ENCODE data around the gene GGT1. TPM values are rescaled to one million over a fixed set of nuclear protein-coding genes. Genes with fewer than 3 reads are reported as not detected.
"Not testable (repeated sequence)": the region's sequence is repeated elsewhere in the genome, so short reads cannot be mapped to it uniquely, and the experiment has no call there.

Gene GGT1
- polyA plus RNA-seq, 1 donor (not counting 4 experiments of a cell fraction or from before 2014, with no cell fraction given) = 5.8 TPM

GRCh38 chr22:24649371-24649770 is 46.4 kb downstream of the GGT1 start:
- H3K27ac ChIP-seq (ENCODE audit: control insufficient read depth, insufficient read depth, low read length); H3K4me3 ChIP-seq (ENCODE audit: control insufficient read depth in 2 of 3, extremely low read depth in 1 of 3, insufficient read depth in 2 of 3, low read depth in 1 of 3, low read length in 3 of 3); H3K4me2 ChIP-seq (ENCODE audit: control insufficient read depth, extremely low read depth, insufficient read depth, low read depth, low read length); H3K4me1 ChIP-seq (ENCODE audit: control insufficient read depth, extremely low read depth, insufficient read depth, low read length); FAIRE-seq; H3K27me3 ChIP-seq (ENCODE audit: control insufficient read depth, extremely low read depth, insufficient read depth, low read length); H3K36me3 ChIP-seq (ENCODE audit: control insufficient read depth in 2 of 2, extremely low read depth in 1 of 2, insufficient read depth in 2 of 2, low read length in 2 of 2); H3K79me2 ChIP-seq (ENCODE audit: control insufficient read depth, insufficient read depth, low read length); DNase-seq (ENCODE audit: low read depth, low spot score); H2AFZ ChIP-seq (ENCODE audit: control insufficient read depth, low read length); H4K20me1 ChIP-seq (ENCODE audit: control insufficient read depth, extremely low read depth, insufficient read depth, low read length); H3K9me3 ChIP-seq (ENCODE audit: control insufficient read depth, low read depth, low read length); dilution Hi-C loops (cut with MboI; ENCODE audit: extremely low pct_ligation_motif_present, low sequenced_read_pairs); H3K9me1 ChIP-seq (ENCODE audit: control insufficient read depth, extremely low read depth, insufficient read depth, low read length); H3K9ac ChIP-seq (ENCODE audit: control insufficient read depth, extremely low read depth, insufficient read depth, low read length): not testable (repeated sequence)

GRCh38 chr22:24650884-24651283 is 47.9 kb downstream of the GGT1 start:
- H2AFZ ChIP-seq (ENCODE audit: control insufficient read depth, low read length); dilution Hi-C loops (cut with MboI; ENCODE audit: extremely low pct_ligation_motif_present, low sequenced_read_pairs); H4K20me1 ChIP-seq (ENCODE audit: control insufficient read depth, extremely low read depth, insufficient read depth, low read length); H3K9ac ChIP-seq (ENCODE audit: control insufficient read depth, extremely low read depth, insufficient read depth, low read length); H3K9me3 ChIP-seq (ENCODE audit: control insufficient read depth, low read depth, low read length); H3K36me3 ChIP-seq (ENCODE audit: control insufficient read depth in 2 of 2, extremely low read depth in 1 of 2, insufficient read depth in 2 of 2, low read length in 2 of 2); DNase-seq (ENCODE audit: low read depth, low spot score); H3K4me1 ChIP-seq (ENCODE audit: control insufficient read depth, extremely low read depth, insufficient read depth, low read length); H3K4me2 ChIP-seq (ENCODE audit: control insufficient read depth, extremely low read depth, insufficient read depth, low read depth, low read length); FAIRE-seq; H3K4me3 ChIP-seq (ENCODE audit: control insufficient read depth in 2 of 3, extremely low read depth in 1 of 3, insufficient read depth in 2 of 3, low read depth in 1 of 3, low read length in 3 of 3); H3K79me2 ChIP-seq (ENCODE audit: control insufficient read depth, insufficient read depth, low read length); H3K27me3 ChIP-seq (ENCODE audit: control insufficient read depth, extremely low read depth, insufficient read depth, low read length); H3K27ac ChIP-seq (ENCODE audit: control insufficient read depth, insufficient read depth, low read length); H3K9me1 ChIP-seq (ENCODE audit: control insufficient read depth, extremely low read depth, insufficient read depth, low read length): not testable (repeated sequence)

- FAIRE-seq; H3K79me2 ChIP-seq (ENCODE audit: control insufficient read depth, insufficient read depth, low read length); H3K27ac ChIP-seq (ENCODE audit: control insufficient read depth, insufficient read depth, low read length); H3K36me3 ChIP-seq (ENCODE audit: control insufficient read depth in 2 of 2, extremely low read depth in 1 of 2, insufficient read depth in 2 of 2, low read length in 2 of 2); dilution Hi-C loops (cut with MboI; ENCODE audit: extremely low pct_ligation_motif_present, low sequenced_read_pairs); H3K9me3 ChIP-seq (ENCODE audit: control insufficient read depth, low read depth, low read length); H3K4me1 ChIP-seq (ENCODE audit: control insufficient read depth, extremely low read depth, insufficient read depth, low read length); H2AFZ ChIP-seq (ENCODE audit: control insufficient read depth, low read length); H3K4me2 ChIP-seq (ENCODE audit: control insufficient read depth, extremely low read depth, insufficient read depth, low read depth, low read length); H3K4me3 ChIP-seq (ENCODE audit: control insufficient read depth in 2 of 3, extremely low read depth in 1 of 3, insufficient read depth in 2 of 3, low read depth in 1 of 3, low read length in 3 of 3); H3K9ac ChIP-seq (ENCODE audit: control insufficient read depth, extremely low read depth, insufficient read depth, low read length); H3K27me3 ChIP-seq (ENCODE audit: control insufficient read depth, extremely low read depth, insufficient read depth, low read length); H4K20me1 ChIP-seq (ENCODE audit: control insufficient read depth, extremely low read depth, insufficient read depth, low read length); DNase-seq (ENCODE audit: low read depth, low spot score); H3K9me1 ChIP-seq (ENCODE audit: control insufficient read depth, extremely low read depth, insufficient read depth, low read length): not testable (repeated sequence)
Measured at GRCh38 chr22:24665395-24665794, 62.4 kb downstream of the GGT1 start.

- H3K4me1 ChIP-seq (ENCODE audit: control insufficient read depth, extremely low read depth, insufficient read depth, low read length); H3K9me3 ChIP-seq (ENCODE audit: control insufficient read depth, low read depth, low read length); H3K9me1 ChIP-seq (ENCODE audit: control insufficient read depth, extremely low read depth, insufficient read depth, low read length); H4K20me1 ChIP-seq (ENCODE audit: control insufficient read depth, extremely low read depth, insufficient read depth, low read length); FAIRE-seq; H3K27ac ChIP-seq (ENCODE audit: control insufficient read depth, insufficient read depth, low read length); H2AFZ ChIP-seq (ENCODE audit: control insufficient read depth, low read length); H3K36me3 ChIP-seq (ENCODE audit: control insufficient read depth in 2 of 2, extremely low read depth in 1 of 2, insufficient read depth in 2 of 2, low read length in 2 of 2); H3K79me2 ChIP-seq (ENCODE audit: control insufficient read depth, insufficient read depth, low read length); H3K9ac ChIP-seq (ENCODE audit: control insufficient read depth, extremely low read depth, insufficient read depth, low read length); H3K4me2 ChIP-seq (ENCODE audit: control insufficient read depth, extremely low read depth, insufficient read depth, low read depth, low read length); dilution Hi-C loops (cut with MboI; ENCODE audit: extremely low pct_ligation_motif_present, low sequenced_read_pairs); DNase-seq (ENCODE audit: low read depth, low spot score); H3K27me3 ChIP-seq (ENCODE audit: control insufficient read depth, extremely low read depth, insufficient read depth, low read length); H3K4me3 ChIP-seq (ENCODE audit: control insufficient read depth in 2 of 3, extremely low read depth in 1 of 3, insufficient read depth in 2 of 3, low read depth in 1 of 3, low read length in 3 of 3): not testable (repeated sequence)
Measured at GRCh38 chr22:24667904-24668303, 64.9 kb downstream of the GGT1 start.

- dilution Hi-C loops (cut with MboI; ENCODE audit: extremely low pct_ligation_motif_present, low sequenced_read_pairs); H2AFZ ChIP-seq (ENCODE audit: control insufficient read depth, low read length); H3K9me1 ChIP-seq (ENCODE audit: control insufficient read depth, extremely low read depth, insufficient read depth, low read length); H3K27me3 ChIP-seq (ENCODE audit: control insufficient read depth, extremely low read depth, insufficient read depth, low read length); FAIRE-seq; H3K4me3 ChIP-seq (ENCODE audit: control insufficient read depth in 2 of 3, extremely low read depth in 1 of 3, insufficient read depth in 2 of 3, low read depth in 1 of 3, low read length in 3 of 3); H3K36me3 ChIP-seq (ENCODE audit: control insufficient read depth in 2 of 2, extremely low read depth in 1 of 2, insufficient read depth in 2 of 2, low read length in 2 of 2); H4K20me1 ChIP-seq (ENCODE audit: control insufficient read depth, extremely low read depth, insufficient read depth, low read length); H3K9me3 ChIP-seq (ENCODE audit: control insufficient read depth, low read depth, low read length); H3K27ac ChIP-seq (ENCODE audit: control insufficient read depth, insufficient read depth, low read length); DNase-seq (ENCODE audit: low read depth, low spot score); H3K4me1 ChIP-seq (ENCODE audit: control insufficient read depth, extremely low read depth, insufficient read depth, low read length); H3K79me2 ChIP-seq (ENCODE audit: control insufficient read depth, insufficient read depth, low read length); H3K9ac ChIP-seq (ENCODE audit: control insufficient read depth, extremely low read depth, insufficient read depth, low read length); H3K4me2 ChIP-seq (ENCODE audit: control insufficient read depth, extremely low read depth, insufficient read depth, low read depth, low read length): not testable (repeated sequence)
Measured at GRCh38 chr22:24672532-24672931, 69.5 kb downstream of the GGT1 start.

Data from keratinocyte (primary cell).